ENCODE data around the gene CACNA1B.
"Not testable (repeated sequence)": the region's sequence is repeated elsewhere in the genome, so short reads cannot be mapped to it uniquely, and the experiment has no call there.

CACNA1B gene

GRCh38 chr9:138069731-138070456 lies 192.3 kb downstream of the CACNA1B start:
- DNase-seq (ENCODE audit: low read depth in 2 of 3, low spot score in 2 of 3), result no peak

DNA sequence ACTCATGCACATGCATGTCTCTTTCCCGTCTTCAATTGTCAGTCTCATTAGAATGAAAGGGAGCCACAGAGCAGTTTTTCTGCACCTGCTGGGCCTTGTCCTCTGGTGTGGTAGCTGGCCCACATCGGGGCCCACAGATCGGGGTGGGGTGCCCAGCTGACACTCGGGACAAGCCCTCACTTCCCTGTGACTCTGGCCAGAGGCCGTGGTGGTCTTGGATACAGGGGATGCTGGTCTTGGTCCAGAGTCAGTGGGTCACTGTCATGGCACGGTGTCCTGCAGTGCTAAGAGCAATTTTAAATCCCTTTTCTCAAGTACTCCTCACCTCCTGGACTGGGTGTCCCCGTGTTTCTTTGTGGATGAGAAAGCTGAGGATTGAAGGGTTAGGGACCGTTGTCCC lies 193.2 kb downstream of the CACNA1B start:
- DNase-seq (ENCODE audit: low read depth in 2 of 3, low spot score in 2 of 3), result no peak

DNA sequence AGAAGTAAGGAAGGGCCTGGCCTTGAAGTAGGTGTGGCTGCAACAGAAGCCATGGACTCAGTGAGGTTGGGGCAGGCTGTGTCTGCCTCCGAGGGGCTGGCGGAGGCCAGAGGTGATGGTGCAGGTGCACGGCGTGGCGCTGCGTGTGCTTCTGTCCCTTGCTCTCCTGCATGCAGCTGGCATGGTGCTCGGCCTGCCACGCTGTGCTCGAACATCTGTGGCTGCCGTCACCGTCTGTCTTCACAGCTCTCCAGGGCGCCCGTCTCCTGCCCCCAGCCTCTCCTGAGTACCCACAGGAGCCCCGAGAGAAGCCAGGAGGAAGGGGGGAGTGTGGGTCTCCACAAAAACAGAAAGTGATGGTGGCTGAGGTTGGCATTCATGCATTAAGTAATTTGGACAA lies 193.7 kb downstream of the CACNA1B start:
- no peak for DNase-seq (ENCODE audit: low read depth in 2 of 3, low spot score in 2 of 3)

DNA sequence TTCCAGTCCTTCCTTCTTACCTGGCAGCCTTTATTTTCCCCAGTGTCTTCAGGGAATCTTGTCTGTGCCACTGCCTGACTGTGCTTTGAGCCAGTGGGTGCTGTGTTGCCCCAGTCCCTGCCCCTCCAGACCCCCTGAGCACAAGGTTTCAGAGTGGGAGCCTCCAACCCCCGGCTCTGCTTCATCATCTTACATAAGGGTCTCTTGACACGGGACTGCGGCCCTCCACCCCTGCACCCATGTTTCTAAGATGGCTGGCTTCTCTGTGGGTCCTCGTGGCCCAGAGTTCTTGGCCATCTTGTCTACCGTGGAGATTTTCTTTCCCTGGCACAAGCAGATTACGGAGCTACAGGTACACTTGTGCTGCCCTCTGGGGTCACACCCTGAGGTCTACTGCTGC lies 194.1 kb downstream of the CACNA1B start:
- no peak for DNase-seq (ENCODE audit: low read depth in 2 of 3, low spot score in 2 of 3)

GRCh38 chr9:138072161-138072842 lies 194.7 kb downstream of the CACNA1B start:
- no peak for DNase-seq (ENCODE audit: low read depth in 2 of 3, low spot score in 2 of 3)

- no peak for DNase-seq (ENCODE audit: low read depth in 2 of 3, low spot score in 2 of 3)
Observed at GRCh38 chr9:138072897-138073296, 195.3 kb downstream of the CACNA1B start.

GRCh38 chr9:138073408-138073807 lies 195.8 kb downstream of the CACNA1B start:
- DNase-seq (ENCODE audit: low read depth in 2 of 3, low spot score in 2 of 3), result no peak

DNA sequence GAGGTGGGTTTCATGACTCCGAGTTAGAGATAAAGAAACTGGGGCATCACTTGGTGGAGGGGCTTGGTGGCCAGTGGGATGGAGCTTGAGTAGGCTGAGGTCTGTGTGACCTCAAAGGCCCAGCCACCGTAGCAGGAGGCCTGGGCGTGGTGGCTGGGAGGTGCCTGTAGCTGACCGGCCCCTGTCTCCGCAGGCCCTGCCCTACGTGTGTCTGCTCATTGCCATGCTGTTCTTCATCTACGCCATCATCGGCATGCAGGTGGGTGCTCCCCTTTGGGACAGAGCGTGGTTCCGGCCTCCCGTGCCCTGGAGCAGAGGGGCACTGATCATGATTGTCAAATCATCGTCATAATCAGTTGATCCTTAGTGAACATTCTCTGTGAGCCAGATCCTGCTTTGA lies 196.2 kb downstream of the CACNA1B start:
- DNase-seq (ENCODE audit: low read depth in 2 of 3, low spot score in 2 of 3), result no peak

DNA sequence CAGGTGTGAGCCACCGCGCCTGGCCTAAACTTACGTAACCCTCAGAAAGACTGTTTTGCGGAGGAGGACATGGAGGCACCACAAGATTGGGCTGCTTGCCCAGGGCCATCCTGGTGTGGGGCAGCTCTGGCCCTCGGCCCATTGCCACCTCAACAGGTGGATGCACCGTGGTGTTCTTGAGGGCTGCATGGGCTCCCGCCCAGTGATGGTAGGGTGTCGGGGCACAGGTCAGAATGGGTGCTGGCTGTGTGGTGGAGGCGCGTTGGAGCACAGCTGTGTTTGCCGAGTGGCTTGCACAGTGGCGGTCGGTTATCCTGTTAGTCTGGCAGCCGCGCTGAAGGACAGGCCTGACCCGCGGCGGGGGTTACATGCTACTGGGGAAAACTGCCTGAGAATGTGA lies 196.9 kb downstream of the CACNA1B start:
- no peak for DNase-seq (ENCODE audit: low read depth in 2 of 3, low spot score in 2 of 3)

DNA sequence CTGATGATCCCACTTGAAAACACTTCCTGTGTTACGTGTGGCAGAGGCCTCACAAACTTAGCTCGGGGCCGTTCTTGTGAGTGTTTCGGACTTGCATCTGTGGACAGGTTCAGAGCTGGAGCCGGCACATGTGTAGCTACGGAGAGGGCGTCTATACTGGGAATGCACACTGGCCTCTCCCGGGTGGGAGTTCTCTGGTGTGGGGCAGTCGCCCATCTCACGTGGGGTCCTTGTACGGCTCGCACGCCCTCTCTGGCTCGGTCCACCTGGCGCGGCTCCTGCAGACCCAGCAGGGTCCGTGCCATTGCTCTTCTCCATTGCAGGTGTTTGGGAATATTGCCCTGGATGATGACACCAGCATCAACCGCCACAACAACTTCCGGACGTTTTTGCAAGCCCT lies 197.9 kb downstream of the CACNA1B start:
- DNase-seq (ENCODE audit: low read depth in 2 of 3, low spot score in 2 of 3), result no peak

GRCh38 chr9:138075961-138076649 lies 198.5 kb downstream of the CACNA1B start:
- no peak for DNase-seq (ENCODE audit: low read depth in 2 of 3, low spot score in 2 of 3)

GRCh38 chr9:138076650-138077009 lies 199.0 kb downstream of the CACNA1B start:
- no peak for DNase-seq (ENCODE audit: low read depth in 2 of 3, low spot score in 2 of 3)

- DNase-seq (ENCODE audit: low read depth in 2 of 3, low spot score in 2 of 3), result no peak
Observed at GRCh38 chr9:138077126-138077525, 199.5 kb downstream of the CACNA1B start.

DNA sequence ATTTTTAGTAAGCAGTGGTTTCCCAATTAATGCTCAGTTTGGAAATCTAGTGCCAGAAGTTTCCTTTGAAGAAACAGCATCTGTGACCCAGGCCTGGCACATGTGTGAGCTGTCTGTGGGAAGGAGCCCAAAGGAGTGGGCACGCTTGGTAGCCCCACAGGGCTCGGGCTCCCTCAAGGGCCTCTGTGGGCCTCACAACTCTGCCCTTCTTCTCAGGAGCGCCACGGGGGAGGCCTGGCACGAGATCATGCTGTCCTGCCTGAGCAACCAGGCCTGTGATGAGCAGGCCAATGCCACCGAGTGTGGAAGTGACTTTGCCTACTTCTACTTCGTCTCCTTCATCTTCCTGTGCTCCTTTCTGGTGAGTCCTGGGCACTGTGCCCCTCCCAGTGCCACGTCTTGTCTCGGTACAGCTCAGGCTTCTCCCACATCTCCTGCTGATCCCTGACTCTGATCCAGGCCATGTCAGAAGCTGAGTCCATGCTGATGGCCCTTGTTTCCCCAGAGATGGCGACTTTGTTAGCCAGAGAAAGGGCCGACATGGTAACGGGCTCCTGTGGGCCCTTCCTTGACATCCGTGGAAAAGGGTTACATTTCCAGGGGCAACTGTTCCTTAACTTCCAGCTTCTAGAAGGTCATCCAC lies 200.4 kb downstream of the CACNA1B start:
- DNase-seq (ENCODE audit: low read depth in 2 of 3, low spot score in 2 of 3), result no peak

DNA sequence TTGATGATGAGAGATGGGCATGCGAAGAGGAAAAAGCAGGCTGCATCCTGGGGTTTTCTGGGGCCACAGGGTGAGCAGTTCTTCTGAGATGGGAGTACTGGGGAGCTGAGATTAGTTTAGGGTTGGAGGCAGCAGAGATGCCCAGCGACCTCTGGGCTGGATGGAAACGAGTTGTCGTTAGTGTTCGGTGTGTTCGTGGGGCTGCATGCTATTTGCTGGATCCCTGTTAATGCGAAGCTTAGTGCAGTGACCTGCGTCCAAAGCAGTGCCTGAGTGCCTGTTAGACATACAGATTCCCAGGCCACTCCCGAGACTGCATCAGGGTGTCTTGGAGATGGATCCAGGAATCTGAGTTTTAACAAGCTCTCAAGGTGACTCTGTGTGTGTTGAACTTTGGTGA lies 201.3 kb downstream of the CACNA1B start:
- DNase-seq (ENCODE audit: low read depth in 2 of 3, low spot score in 2 of 3), result no peak

- DNase-seq (ENCODE audit: low read depth in 2 of 3, low spot score in 2 of 3), result no peak
Observed at GRCh38 chr9:138080979-138081378, 203.4 kb downstream of the CACNA1B start.

DNA sequence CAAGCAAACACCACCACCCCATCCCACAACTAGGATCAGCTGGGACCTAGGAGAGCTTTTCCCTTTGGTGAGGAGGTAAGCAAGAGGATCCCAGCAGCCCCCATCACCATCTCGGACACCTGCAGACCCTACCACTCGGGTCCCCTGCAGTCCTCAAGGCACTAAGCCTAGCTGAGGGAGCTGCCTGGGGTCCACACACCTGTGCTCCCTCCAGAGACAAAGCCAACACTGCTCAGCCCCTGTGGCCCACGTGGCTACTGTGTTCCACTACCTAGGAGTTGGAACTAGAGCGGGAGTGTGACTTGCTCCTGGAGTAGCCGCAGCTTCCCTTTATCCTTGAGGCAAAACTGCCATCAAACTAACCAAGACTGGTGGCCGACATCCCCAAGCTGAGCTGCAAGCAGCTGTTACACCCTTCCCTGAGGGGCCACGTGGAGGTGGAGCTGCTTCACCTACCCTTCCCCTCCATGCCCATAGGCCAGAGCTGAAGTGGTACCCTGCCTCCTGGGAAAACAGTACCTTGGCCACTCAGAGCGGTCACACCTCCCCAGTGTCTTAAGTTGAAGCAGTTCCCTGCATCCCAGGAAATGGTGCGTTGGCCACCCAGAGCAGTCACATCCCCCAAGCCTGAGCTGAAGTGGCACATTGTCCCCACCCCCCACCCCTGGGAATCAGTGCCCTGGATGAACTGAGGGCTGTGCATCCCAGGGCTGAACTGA lies 205.5 kb downstream of the CACNA1B start:
- no peak for DNase-seq (ENCODE audit: low read depth in 2 of 3, low spot score in 2 of 3)

GRCh38 chr9:138083873-138084272 lies 206.3 kb downstream of the CACNA1B start:
- DNase-seq (ENCODE audit: low read depth in 2 of 3, low spot score in 2 of 3), result no peak

GRCh38 chr9:138085568-138085967 lies 208.0 kb downstream of the CACNA1B start:
- DNase-seq (ENCODE audit: low read depth in 2 of 3, low spot score in 2 of 3), result no peak

DNA sequence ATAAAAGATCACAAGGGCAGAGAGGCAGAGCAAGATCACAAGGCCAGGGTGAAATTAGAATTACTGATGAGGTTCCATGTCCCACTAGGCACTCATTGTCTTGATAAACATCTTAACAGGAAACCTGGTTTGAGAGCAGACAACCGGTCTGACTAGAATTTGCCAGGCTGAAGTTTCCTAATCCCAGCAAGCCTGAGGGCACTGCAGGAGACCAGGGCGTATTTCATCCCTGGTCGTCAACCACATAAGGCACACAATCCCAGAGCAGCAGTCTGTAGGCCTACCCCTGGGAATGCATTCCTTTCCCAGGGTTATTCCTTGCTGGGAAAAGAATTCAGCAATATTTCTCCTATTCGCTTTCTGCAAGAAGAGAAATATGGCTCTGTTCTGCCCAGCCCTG lies 214.5 kb downstream of the CACNA1B start:
- DNase-seq (ENCODE audit: low read depth in 2 of 3, low spot score in 2 of 3), result not testable (repeated sequence)

GRCh38 chr9:138094028-138094427 lies 216.4 kb downstream of the CACNA1B start:
- DNase-seq (ENCODE audit: low read depth in 2 of 3, low spot score in 2 of 3), result no peak

Measured in activated CD8-positive, alpha-beta memory T cell treated with anti-CD3 and anti-CD28 coated beads for 48 hours (primary cell).